Measurements from ENCODE around the gene DCAF11.

DNA sequence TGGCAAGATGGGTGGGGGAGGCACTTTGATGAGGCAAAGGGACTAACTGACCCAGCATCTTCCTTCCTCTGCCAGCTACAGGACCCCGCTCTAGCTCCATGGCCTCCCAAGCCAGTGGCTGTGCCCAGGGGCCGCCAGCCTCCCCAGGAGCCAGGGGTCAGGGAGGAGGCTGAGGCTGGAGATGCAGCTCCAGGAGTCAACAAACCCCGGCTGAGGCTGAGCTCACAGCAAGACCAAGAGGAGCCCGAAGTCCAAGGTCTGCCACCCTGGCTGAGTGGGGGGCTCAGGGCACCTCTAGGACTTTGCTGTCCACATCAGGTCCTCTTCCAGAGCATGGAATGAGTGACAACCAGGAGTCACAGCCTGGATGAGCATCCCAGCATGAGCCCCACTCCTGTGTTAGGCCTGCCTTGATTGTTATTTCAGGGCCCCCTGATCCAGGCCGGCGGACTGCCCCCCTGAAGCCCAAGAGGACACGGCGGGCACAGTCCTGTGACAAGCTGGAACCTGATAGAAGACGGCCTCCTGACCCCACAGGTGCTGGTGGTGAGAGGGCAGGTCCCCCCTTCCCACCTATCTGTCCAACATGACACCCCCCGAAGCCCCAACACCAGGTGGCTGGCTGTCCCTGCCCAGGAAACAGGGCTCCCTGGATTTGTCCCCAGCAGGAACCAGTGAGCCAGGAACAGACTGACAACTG, 45.7 kb upstream of the DCAF11 start:
- no peak for TF ChIP-seq EZH2 (IDR thresholded peaks at IDR 0.05; ENCODE audit: borderline replicate concordance, low read length)
- no peak for TF ChIP-seq CTCF (IDR thresholded peaks at IDR 0.05; ENCODE audit: low read length)

Data from OCI-LY1 (cell line).